K562 (cell line): Measurements from ENCODE around the gene STK17A. TPM values are rescaled to one million over a fixed set of nuclear protein-coding genes. Genes with fewer than 3 reads are reported as not detected.
A peak's percentile ranks its signal among the peaks of the same experiment; 100 is the strongest.

ENCODE experiments used
- BRD4 ChIP-seq: fragments of 200-600 bp; sonication (generic); IDR thresholded peaks from 2 replicates; pipeline ENCODE4 v1.6.1; 2017; ENCODE audit warnings: inconsistent platforms
- CC2D1A ChIP-seq: fragments of 450-650 bp; IDR thresholded peaks from 2 replicates; pipeline ENCODE4 v1.6.1; 2017; ENCODE audit warnings: mild to moderate bottlenecking
- HDGF ChIP-seq: fragments of 450-650 bp; IDR thresholded peaks from 2 replicates; pipeline ENCODE4 v1.6.1; 2016
- HEY1 ChIP-seq: fragments of 250-450 bp; sonication (Bioruptor Pico); IDR thresholded peaks from 2 replicates; pipeline ENCODE4 v1.5.0; 2020; ENCODE audit warnings: mild to moderate bottlenecking, moderate library complexity, borderline replicate concordance
- MEF2A ChIP-seq: IDR thresholded peaks from 2 replicates; pipeline ENCODE4 v1.6.1; 2011; ENCODE audit warnings: low read depth, mild to moderate bottlenecking, low read length, moderate library complexity; ENCODE audit not compliant: control insufficient read depth
- ZNF263 ChIP-seq: sonication (generic); formaldehyde crosslinking; IDR thresholded peaks from 2 replicates; pipeline ENCODE4 v1.8.0; 2022; ENCODE audit warnings: mild to moderate bottlenecking, missing genetic modification reagents, borderline replicate concordance
- ZNF282 ChIP-seq: sonication (generic); formaldehyde crosslinking; IDR thresholded peaks from 2 replicates; pipeline ENCODE4 v1.8.1; 2023; ENCODE audit warnings: missing genetic modification reagents
- polyA plus RNA-seq, 8 experiments: library from polyadenylated mRNA; depleted of rRNA in 4 of 8; stranded (reverse) in 5 of 8; unstranded in 3 of 8; fragments of >200 nt; fragmentation: Nextera tagmentation in 2 of 8; fragmentation: Illumina TruSeq in 1 of 8; extraction: Ambion mirVana in 2 of 8; extraction: Trizol in 1 of 8; gene quantifications; 2 replicates each; pipeline versions ENCODE4 v1.2.1 to v1.2.3, GENCODE V29; 2011 to 2014; ENCODE audit warnings: inconsistent platforms in 1 of 8, missing spikeins in 1 of 8
- total RNA-seq, 7 experiments: library from RNA; depleted of rRNA in 6 of 7; stranded (reverse); fragments of >200 nt in 6 of 7; fragmentation: Illumina TruSeq in 2 of 7; extraction: Trizol in 2 of 7; gene quantifications; 2 replicates each; pipeline versions ENCODE4 v1.2.1 to v1.2.3, GENCODE V29; 2011 to 2021; ENCODE audit warnings: low replicate concordance in 1 of 7
- TF ChIP-seq, protein P1 (sequence below): fragments of 450-650 bp; IDR thresholded peaks from 2 replicates; pipeline ENCODE4 v1.6.1; 2016; ENCODE audit warnings: mild to moderate bottlenecking, moderate library complexity
- TF ChIP-seq, protein P2 (sequence below): fragments of 250-450 bp; sonication (Bioruptor Pico); IDR thresholded peaks from 2 replicates; pipeline ENCODE4 v1.8.0; 2021; ENCODE audit warnings: moderate library complexity, mild to moderate bottlenecking, inconsistent platforms
- TF ChIP-seq, protein P3 (sequence below): fragments of 450-650 bp; formaldehyde crosslinking; IDR thresholded peaks from 2 replicates; pipeline ENCODE4 v1.4.0; 2020; ENCODE audit warnings: mild to moderate bottlenecking, mixed read lengths

The STK17A gene
- total and polyA plus RNA-seq, 9 of the 15 experiments (the other 6 are each of a cell fraction or from before 2014, with no cell fraction given) = 3.4 to 16.3 (median 13.2) TPM

DNA sequence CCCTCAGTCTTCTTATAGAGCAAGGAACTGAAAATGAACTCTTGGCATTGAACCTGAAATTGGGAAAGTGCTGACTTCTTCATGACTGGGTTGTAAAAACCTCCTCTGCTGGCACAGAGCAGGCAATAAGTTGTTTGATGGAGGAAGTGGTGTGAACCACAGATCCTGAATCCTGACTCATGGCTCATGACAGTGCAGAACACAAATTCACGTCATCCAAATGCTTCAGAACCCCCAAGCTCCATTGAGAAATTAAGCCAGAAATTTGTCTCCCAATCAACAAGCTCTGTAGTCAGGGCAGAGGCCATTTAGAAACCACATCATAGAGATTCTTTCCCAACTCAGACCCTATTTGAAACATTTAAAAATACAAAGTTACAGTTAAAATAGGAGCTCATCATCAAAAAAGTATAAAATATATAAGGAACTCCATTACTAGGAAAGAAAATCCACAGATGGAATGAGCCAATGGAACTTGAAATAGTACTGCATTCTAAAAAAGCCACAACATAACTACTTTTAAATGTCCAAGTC is 10.3 kb upstream of the STK17A start (continued):
- TF ChIP-seq, protein P1, sequence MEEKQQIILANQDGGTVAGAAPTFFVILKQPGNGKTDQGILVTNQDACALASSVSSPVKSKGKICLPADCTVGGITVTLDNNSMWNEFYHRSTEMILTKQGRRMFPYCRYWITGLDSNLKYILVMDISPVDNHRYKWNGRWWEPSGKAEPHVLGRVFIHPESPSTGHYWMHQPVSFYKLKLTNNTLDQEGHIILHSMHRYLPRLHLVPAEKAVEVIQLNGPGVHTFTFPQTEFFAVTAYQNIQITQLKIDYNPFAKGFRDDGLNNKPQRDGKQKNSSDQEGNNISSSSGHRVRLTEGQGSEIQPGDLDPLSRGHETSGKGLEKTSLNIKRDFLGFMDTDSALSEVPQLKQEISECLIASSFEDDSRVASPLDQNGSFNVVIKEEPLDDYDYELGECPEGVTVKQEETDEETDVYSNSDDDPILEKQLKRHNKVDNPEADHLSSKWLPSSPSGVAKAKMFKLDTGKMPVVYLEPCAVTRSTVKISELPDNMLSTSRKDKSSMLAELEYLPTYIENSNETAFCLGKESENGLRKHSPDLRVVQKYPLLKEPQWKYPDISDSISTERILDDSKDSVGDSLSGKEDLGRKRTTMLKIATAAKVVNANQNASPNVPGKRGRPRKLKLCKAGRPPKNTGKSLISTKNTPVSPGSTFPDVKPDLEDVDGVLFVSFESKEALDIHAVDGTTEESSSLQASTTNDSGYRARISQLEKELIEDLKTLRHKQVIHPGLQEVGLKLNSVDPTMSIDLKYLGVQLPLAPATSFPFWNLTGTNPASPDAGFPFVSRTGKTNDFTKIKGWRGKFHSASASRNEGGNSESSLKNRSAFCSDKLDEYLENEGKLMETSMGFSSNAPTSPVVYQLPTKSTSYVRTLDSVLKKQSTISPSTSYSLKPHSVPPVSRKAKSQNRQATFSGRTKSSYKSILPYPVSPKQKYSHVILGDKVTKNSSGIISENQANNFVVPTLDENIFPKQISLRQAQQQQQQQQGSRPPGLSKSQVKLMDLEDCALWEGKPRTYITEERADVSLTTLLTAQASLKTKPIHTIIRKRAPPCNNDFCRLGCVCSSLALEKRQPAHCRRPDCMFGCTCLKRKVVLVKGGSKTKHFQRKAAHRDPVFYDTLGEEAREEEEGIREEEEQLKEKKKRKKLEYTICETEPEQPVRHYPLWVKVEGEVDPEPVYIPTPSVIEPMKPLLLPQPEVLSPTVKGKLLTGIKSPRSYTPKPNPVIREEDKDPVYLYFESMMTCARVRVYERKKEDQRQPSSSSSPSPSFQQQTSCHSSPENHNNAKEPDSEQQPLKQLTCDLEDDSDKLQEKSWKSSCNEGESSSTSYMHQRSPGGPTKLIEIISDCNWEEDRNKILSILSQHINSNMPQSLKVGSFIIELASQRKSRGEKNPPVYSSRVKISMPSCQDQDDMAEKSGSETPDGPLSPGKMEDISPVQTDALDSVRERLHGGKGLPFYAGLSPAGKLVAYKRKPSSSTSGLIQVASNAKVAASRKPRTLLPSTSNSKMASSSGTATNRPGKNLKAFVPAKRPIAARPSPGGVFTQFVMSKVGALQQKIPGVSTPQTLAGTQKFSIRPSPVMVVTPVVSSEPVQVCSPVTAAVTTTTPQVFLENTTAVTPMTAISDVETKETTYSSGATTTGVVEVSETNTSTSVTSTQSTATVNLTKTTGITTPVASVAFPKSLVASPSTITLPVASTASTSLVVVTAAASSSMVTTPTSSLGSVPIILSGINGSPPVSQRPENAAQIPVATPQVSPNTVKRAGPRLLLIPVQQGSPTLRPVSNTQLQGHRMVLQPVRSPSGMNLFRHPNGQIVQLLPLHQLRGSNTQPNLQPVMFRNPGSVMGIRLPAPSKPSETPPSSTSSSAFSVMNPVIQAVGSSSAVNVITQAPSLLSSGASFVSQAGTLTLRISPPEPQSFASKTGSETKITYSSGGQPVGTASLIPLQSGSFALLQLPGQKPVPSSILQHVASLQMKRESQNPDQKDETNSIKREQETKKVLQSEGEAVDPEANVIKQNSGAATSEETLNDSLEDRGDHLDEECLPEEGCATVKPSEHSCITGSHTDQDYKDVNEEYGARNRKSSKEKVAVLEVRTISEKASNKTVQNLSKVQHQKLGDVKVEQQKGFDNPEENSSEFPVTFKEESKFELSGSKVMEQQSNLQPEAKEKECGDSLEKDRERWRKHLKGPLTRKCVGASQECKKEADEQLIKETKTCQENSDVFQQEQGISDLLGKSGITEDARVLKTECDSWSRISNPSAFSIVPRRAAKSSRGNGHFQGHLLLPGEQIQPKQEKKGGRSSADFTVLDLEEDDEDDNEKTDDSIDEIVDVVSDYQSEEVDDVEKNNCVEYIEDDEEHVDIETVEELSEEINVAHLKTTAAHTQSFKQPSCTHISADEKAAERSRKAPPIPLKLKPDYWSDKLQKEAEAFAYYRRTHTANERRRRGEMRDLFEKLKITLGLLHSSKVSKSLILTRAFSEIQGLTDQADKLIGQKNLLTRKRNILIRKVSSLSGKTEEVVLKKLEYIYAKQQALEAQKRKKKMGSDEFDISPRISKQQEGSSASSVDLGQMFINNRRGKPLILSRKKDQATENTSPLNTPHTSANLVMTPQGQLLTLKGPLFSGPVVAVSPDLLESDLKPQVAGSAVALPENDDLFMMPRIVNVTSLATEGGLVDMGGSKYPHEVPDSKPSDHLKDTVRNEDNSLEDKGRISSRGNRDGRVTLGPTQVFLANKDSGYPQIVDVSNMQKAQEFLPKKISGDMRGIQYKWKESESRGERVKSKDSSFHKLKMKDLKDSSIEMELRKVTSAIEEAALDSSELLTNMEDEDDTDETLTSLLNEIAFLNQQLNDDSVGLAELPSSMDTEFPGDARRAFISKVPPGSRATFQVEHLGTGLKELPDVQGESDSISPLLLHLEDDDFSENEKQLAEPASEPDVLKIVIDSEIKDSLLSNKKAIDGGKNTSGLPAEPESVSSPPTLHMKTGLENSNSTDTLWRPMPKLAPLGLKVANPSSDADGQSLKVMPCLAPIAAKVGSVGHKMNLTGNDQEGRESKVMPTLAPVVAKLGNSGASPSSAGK = 0 out of 2 replicates have a peak, but pooled peaks have one; percentile 33
- TF ChIP-seq, protein P2, sequence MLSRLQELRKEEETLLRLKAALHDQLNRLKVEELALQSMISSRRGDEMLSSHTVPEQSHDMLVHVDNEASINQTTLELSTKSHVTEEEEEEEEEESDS (CRISPR knock-in tag) = no peak
- TF ChIP-seq ZNF282 (CRISPR knock-in tag) (no peak), HEY1 (no peak), HDGF (no peak), ZNF263 (CRISPR knock-in tag) (no peak), CC2D1A (no peak), MEF2A (no peak), BRD4 (no peak)
- TF ChIP-seq, protein P3, sequence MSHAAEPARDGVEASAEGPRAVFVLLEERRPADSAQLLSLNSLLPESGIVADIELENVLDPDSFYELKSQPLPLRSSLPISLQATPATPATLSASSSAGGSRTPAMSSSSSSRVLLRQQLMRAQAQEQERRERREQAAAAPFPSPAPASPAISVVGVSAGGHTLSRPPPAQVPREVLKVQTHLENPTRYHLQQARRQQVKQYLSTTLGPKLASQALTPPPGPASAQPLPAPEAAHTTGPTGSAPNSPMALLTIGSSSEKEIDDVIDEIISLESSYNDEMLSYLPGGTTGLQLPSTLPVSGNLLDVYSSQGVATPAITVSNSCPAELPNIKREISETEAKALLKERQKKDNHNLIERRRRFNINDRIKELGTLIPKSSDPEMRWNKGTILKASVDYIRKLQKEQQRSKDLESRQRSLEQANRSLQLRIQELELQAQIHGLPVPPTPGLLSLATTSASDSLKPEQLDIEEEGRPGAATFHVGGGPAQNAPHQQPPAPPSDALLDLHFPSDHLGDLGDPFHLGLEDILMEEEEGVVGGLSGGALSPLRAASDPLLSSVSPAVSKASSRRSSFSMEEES (CRISPR knock-in tag) = no peak
